Spinal cord (tissue), 10 donors: Measurements from ENCODE around the gene ZNF783. TPM values are rescaled to one million over a fixed set of nuclear protein-coding genes. Genes with fewer than 3 reads are reported as not detected.

Experiments used
- DNase-seq, 6 donors: peaks; one replicate each; pipeline versions ENCODE4 v3.0.0 to v3.0.0-alpha.2; 2013 to 2015; ENCODE audit warnings: low spot score in 6 of 6, low read depth in 4 of 6
- H3K27ac ChIP-seq: one replicate; pipeline ENCODE4 v1.5.1; 2013; ENCODE audit warnings: low read depth, low read length, control low read depth
- H3K27me3 ChIP-seq: one replicate; pipeline ENCODE4 v1.6.1; 2013; ENCODE audit warnings: low read length; ENCODE audit not compliant: control insufficient read depth, insufficient read depth
- H3K36me3 ChIP-seq: one replicate; pipeline ENCODE4 v1.6.1; 2013; ENCODE audit warnings: low read length; ENCODE audit not compliant: control insufficient read depth, insufficient read depth
- H3K4me1 ChIP-seq: one replicate; pipeline ENCODE4 v1.6.1; 2013; ENCODE audit warnings: low read length; ENCODE audit not compliant: control insufficient read depth, insufficient read depth
- H3K4me3 ChIP-seq: one replicate; pipeline ENCODE4 v1.5.1; 2013; ENCODE audit warnings: low read depth, low read length, control low read depth
- H3K9me3 ChIP-seq: one replicate; pipeline ENCODE4 v1.6.1; 2013; ENCODE audit warnings: low read length; ENCODE audit not compliant: control insufficient read depth, insufficient read depth
- WGBS: methylation state at CpG from one replicate; pipeline ENCODE4 v1.1.5; 2013; ENCODE audit warnings: missing lambda C conversion rate; ENCODE audit not compliant: insufficient coverage; 5-methylcytosine and 5-hydroxymethylcytosine counted together
- polyA plus RNA-seq, 2 donors: library from polyadenylated mRNA; unstranded; fragments of 120-200 nt; gene quantifications; one replicate each; pipeline ENCODE4 v1.2.1, GENCODE V29; 2013; ENCODE audit not compliant: insufficient read length in 2 of 2
- total RNA-seq, 2 donors: library from RNA; depleted of rRNA in 1 of 2; stranded (reverse); fragments of 120-200 nt in 1 of 2; fragments of >200 nt in 1 of 2; gene quantifications; one replicate each; pipeline versions ENCODE4 v1.2.3 to v1.2.4, GENCODE V29; 2013 to 2014
- donor health status: healthy.

ZNF783 gene
- total and polyA plus RNA-seq, 4 donors = 7.8 to 26.6 (median 19.3) TPM

- 92% methylated on average over 5 of the region's 6 CpGs for WGBS
- H3K4me3 ChIP-seq = no peak overlapping the region
- H3K9me3 ChIP-seq = no peaks in the 10 kb centered on the region
- H3K27me3 ChIP-seq = no peaks in the 10 kb centered on the region
- H3K27ac ChIP-seq = no peak overlapping the region
- no peak for DNase-seq
- H3K4me1 ChIP-seq = peaks cover 18% of the 10 kb centered on the region
- peaks cover 53% of the 10 kb centered on the region for H3K36me3 ChIP-seq
Measured at GRCh38 chr7:149286811-149287400, 24.9 kb downstream of the ZNF783 start.

GRCh38 chr7:149287622-149288021 lies 25.6 kb downstream of the ZNF783 start:
- peaks cover 18% of the 10 kb centered on the region for H3K4me1 ChIP-seq
- H3K27ac ChIP-seq = no peak overlapping the region
- no peaks in the 10 kb centered on the region for H3K27me3 ChIP-seq
- 93% methylated on average over 10 of the region's 10 CpGs for WGBS
- H3K4me3 ChIP-seq = no peak overlapping the region
- no peak for DNase-seq
- H3K36me3 ChIP-seq = peaks cover 55% of the 10 kb centered on the region
- H3K9me3 ChIP-seq = no peaks in the 10 kb centered on the region

GRCh38 chr7:149289262-149289661 lies 27.3 kb downstream of the ZNF783 start:
- WGBS = 92% methylated on average over 5 of the region's 8 CpGs
- Histone ChIP-seq H3K9me3 (no peaks in the 10 kb centered on the region), H3K27ac (no peak overlapping the region), H3K36me3 (peaks cover 61% of the 10 kb centered on the region), H3K4me1 (peaks cover 17% of the 10 kb centered on the region), H3K4me3 (no peak overlapping the region), H3K27me3 (no peaks in the 10 kb centered on the region)
- no peak for DNase-seq

GRCh38 chr7:149289856-149290255 lies 27.9 kb downstream of the ZNF783 start:
- Histone ChIP-seq H3K27ac (no peak overlapping the region), H3K9me3 (no peaks in the 10 kb centered on the region), H3K4me3 (no peak overlapping the region), H3K36me3 (peaks cover 67% of the 10 kb centered on the region), H3K4me1 (peaks cover 11% of the 10 kb centered on the region), H3K27me3 (no peaks in the 10 kb centered on the region)
- no peak for DNase-seq
- 95% methylated on average over 4 of the region's 4 CpGs for WGBS

GRCh38 chr7:149291036-149291780 lies 29.2 kb downstream of the ZNF783 start:
- DNase-seq = no peak
- no peaks in the 10 kb centered on the region for H3K9me3 ChIP-seq
- no peaks in the 10 kb centered on the region for H3K27me3 ChIP-seq
- peaks cover 3% of the 10 kb centered on the region for H3K4me1 ChIP-seq
- no peak overlapping the region for H3K4me3 ChIP-seq
- H3K36me3 ChIP-seq = peaks cover 80% of the 10 kb centered on the region
- H3K27ac ChIP-seq = no peak overlapping the region
- WGBS = 86% methylated on average over 13 of the region's 13 CpGs

GRCh38 chr7:149291781-149292461 lies 29.9 kb downstream of the ZNF783 start:
- DNase-seq = no peak
- no peak overlapping the region for H3K27ac ChIP-seq
- H3K4me3 ChIP-seq = no peak overlapping the region
- H3K9me3 ChIP-seq = no peaks in the 10 kb centered on the region
- no peaks in the 10 kb centered on the region for H3K4me1 ChIP-seq
- H3K36me3 ChIP-seq = peaks cover 85% of the 10 kb centered on the region
- H3K27me3 ChIP-seq = no peaks in the 10 kb centered on the region
- 85% methylated on average over 9 of the region's 16 CpGs for WGBS

- H3K9me3 ChIP-seq = no peaks in the 10 kb centered on the region
- H3K4me3 ChIP-seq = no peak overlapping the region
- H3K27ac ChIP-seq = no peak overlapping the region
- no peaks in the 10 kb centered on the region for H3K27me3 ChIP-seq
- peaks cover 84% of the 10 kb centered on the region for H3K36me3 ChIP-seq
- H3K4me1 ChIP-seq = no peaks in the 10 kb centered on the region
- WGBS = no CpG with 5 or more reads among the region's 9 CpGs
- no peak for DNase-seq
Measured at GRCh38 chr7:149292462-149292823, 30.4 kb downstream of the ZNF783 start.

GRCh38 chr7:149293338-149293737 lies 31.3 kb downstream of the ZNF783 start:
- H3K4me1 ChIP-seq = no peaks in the 10 kb centered on the region
- no peak for DNase-seq
- H3K36me3 ChIP-seq = peaks cover 78% of the 10 kb centered on the region
- no peak overlapping the region for H3K27ac ChIP-seq
- WGBS = 87% methylated on average over 8 of the region's 9 CpGs
- H3K27me3 ChIP-seq = no peaks in the 10 kb centered on the region
- no peaks in the 10 kb centered on the region for H3K9me3 ChIP-seq
- H3K4me3 ChIP-seq = no peak overlapping the region

- 93% methylated on average over 15 of the region's 15 CpGs for WGBS
Measured at GRCh38 chr7:149293946-149294633, 32.1 kb downstream of the ZNF783 start.

More at GRCh38 chr7:149293946-149294633, 32.1 kb downstream of the ZNF783 start:
- Histone ChIP-seq H3K27ac (no peak overlapping the region), H3K9me3 (no peaks in the 10 kb centered on the region), H3K27me3 (no peaks in the 10 kb centered on the region), H3K36me3 (peaks cover 70% of the 10 kb centered on the region), H3K4me3 (no peak overlapping the region), H3K4me1 (no peaks in the 10 kb centered on the region)
- DNase-seq = no peak
